AG04450 (cell line): ENCODE results near the gene KCNIP1. TPM values are rescaled to one million over a fixed set of nuclear protein-coding genes. Genes with fewer than 3 reads are reported as not detected.
A peak's percentile ranks its signal among the peaks of the same experiment; 100 is the strongest.

Source experiments
- CTCF ChIA-PET: fragments of 300-600, 350-600 bp; formaldehyde crosslinking; extraction: SDS; loops from one replicate; lab custom pipeline; 2022; ENCODE audit warnings: antibody characterized with exemption, inconsistent platforms; lab: Charles Lee
- POLR2A ChIA-PET: fragments of 350-600 bp; formaldehyde crosslinking; extraction: SDS; loops from one replicate; lab custom pipeline; 2021; ENCODE audit warnings: antibody characterized with exemption, inconsistent platforms; lab: Yijun Ruan, JAX
- DNase-seq: peaks from one replicate; pipeline ENCODE4 v3.0.0-alpha.2; 2011; ENCODE audit warnings: low read depth, low spot score
- H3K27ac ChIP-seq: one replicate; pipeline ENCODE4 v1.5.1; 2012; ENCODE audit warnings: low read depth, low read length, control low read depth
- H3K27me3 ChIP-seq: one replicate; pipeline ENCODE4 v1.6.0; 2012; ENCODE audit warnings: low read length; ENCODE audit not compliant: control insufficient read depth, insufficient read depth
- H3K4me3 ChIP-seq: 2 replicates; pipeline ENCODE4 v1.5.1; 2011; ENCODE audit warnings: mild to moderate bottlenecking, low read depth, low read length, control low read depth
- H3K9me3 ChIP-seq: 2 replicates; pipeline ENCODE4 v1.5.1; 2012; ENCODE audit warnings: low read length; ENCODE audit not compliant: control insufficient read depth, insufficient read depth
- polyA plus RNA-seq: library from polyadenylated mRNA; depleted of rRNA; stranded (reverse); fragments of >200 nt; gene quantifications from 2 replicates; pipeline ENCODE4 v1.2.3, GENCODE V29; 2011
- TF ChIP-seq, protein P1 (sequence below): IDR thresholded peaks from 2 replicates; pipeline ENCODE4 v1.5.1; 2011; ENCODE audit warnings: low read depth, low read length, control low read depth, inconsistent platforms

The KCNIP1 gene
- polyA plus RNA-seq, 1 experiment = not detected

DNA sequence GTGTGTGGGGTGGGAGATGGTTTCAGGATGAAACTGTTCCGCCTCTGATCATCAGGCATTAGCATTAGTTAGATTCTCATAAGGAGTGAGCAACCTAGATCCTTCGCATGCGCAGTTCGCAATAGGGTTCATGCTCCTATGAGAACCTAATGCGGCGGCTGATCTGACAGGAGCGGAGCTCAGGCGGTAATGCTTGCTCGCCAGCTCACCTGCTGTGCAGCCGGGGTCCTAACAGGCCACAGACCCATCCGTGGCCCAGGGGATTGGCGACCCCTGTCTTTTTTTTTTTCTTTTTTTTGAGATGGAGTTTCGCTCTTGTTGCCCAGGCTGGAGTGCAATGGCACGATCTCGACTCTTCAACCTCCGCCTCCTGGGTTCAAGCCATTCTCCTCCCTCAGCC lies 119.1 kb downstream of the KCNIP1 start:
- DNase-seq = no peak
- TF ChIP-seq, protein P1, sequence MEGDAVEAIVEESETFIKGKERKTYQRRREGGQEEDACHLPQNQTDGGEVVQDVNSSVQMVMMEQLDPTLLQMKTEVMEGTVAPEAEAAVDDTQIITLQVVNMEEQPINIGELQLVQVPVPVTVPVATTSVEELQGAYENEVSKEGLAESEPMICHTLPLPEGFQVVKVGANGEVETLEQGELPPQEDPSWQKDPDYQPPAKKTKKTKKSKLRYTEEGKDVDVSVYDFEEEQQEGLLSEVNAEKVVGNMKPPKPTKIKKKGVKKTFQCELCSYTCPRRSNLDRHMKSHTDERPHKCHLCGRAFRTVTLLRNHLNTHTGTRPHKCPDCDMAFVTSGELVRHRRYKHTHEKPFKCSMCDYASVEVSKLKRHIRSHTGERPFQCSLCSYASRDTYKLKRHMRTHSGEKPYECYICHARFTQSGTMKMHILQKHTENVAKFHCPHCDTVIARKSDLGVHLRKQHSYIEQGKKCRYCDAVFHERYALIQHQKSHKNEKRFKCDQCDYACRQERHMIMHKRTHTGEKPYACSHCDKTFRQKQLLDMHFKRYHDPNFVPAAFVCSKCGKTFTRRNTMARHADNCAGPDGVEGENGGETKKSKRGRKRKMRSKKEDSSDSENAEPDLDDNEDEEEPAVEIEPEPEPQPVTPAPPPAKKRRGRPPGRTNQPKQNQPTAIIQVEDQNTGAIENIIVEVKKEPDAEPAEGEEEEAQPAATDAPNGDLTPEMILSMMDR = no peak
- H3K27me3 ChIP-seq = no peaks in the 10 kb centered on the region
- H3K27ac ChIP-seq = no peak overlapping the region
- no peak overlapping the region for H3K4me3 ChIP-seq
- H3K9me3 ChIP-seq = no peaks in the 10 kb centered on the region
- ChIA-PET POLR2A (no interaction called here), CTCF (interaction anchor here (0.7 to 11.4 kb wide), 4 partner anchors 9 to 523 kb away, joined by 3 to 135 read pairs (median 6); no protein-coding TSS in a partner anchor)

DNA sequence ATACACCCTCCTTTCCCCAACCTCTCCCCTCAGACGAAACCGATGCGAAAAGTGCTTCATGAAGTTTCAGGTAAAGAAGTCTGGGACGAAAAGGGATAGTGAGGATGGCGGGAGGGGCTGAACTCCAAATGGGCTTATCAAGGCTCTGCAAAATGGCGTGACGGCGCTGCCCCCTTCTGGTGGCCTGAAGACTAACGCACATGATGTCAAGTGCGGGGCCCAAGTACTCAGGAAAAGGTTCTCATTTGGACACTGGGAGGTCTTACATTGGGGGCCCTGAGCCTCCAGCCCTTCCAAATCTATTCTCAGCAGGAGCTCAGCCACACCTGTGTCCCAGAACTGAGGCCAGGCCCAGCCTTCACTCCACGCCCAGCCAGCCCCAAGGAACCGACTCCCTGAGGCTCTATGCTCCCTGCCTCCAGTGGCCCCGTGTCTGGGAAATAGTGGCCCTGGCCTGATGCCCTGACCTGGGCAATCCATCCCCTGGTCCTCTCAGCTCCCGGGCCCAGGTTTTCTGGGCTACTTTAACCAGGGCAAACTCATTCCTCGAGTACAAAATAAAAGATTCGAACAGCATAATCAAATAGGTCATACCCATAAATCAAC lies 119.9 kb downstream of the KCNIP1 start:
- no peak overlapping the region for H3K27ac ChIP-seq
- ChIA-PET CTCF (interaction anchor here (0.7 to 11.4 kb wide), 16 partner anchors 8 to 524 kb away, joined by 3 to 135 read pairs (median 4); no protein-coding TSS in a partner anchor), POLR2A (no interaction called here)
- TF ChIP-seq, protein P1 = peak; percentile 72
- H3K9me3 ChIP-seq = no peaks in the 10 kb centered on the region
- peak; percentile 13 for DNase-seq
- H3K27me3 ChIP-seq = no peaks in the 10 kb centered on the region
- no peak overlapping the region for H3K4me3 ChIP-seq

DNA sequence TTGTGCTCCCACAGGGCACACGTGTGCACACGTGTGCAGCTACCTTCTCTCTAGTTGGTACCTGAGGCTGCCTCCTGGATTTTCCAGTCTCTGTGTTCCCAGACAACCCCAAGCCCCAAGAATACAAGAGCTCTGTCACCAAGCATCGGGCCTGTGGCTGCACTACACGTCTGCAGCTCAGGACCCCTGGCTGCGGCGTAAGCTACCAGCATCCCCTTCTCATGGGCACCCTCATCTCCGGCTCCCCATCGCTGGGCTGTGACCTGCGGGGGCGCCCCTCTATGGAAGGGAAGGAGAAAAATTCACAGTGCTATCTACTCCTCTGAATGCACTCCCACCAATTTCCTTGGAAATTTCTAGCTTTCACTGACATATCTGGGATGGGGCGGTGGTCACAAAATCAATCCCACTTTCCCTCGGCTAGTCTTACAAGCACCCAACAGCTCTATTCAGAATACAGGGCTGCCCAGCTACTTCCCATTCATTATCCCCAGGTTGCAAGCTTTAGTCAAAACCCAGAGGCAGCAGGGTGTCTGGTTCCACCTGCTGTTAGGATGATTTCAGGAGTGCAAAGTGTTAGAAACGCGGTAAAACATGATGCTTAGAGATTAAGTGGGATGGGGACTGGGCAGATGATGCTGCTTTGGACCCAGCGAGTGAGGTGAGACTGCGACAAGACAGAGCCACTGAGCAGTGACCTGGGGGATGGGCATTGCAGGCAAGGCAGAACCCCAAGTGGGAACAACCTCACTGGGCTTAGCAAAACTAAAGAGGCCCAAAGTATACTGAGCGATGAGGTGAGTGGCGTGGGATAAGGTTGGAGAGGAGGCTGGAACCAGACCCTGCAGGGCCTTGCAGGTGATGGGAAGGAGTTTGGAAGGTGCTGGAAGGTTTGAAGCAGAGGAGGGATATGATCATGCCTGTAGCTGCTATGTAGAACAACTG lies 121.7 kb downstream of the KCNIP1 start:
- no peak overlapping the region for H3K4me3 ChIP-seq
- TF ChIP-seq, protein P1 = no peak
- H3K27ac ChIP-seq = no peak overlapping the region
- no peaks in the 10 kb centered on the region for H3K27me3 ChIP-seq
- POLR2A ChIA-PET = no interaction called here
- CTCF ChIA-PET = interaction anchor here (0.7 to 11.4 kb wide), 8 partner anchors 8 to 400 kb away, joined by 3 to 135 read pairs (median 4); no protein-coding TSS in a partner anchor
- no peak for DNase-seq
- H3K9me3 ChIP-seq = no peaks in the 10 kb centered on the region

DNA sequence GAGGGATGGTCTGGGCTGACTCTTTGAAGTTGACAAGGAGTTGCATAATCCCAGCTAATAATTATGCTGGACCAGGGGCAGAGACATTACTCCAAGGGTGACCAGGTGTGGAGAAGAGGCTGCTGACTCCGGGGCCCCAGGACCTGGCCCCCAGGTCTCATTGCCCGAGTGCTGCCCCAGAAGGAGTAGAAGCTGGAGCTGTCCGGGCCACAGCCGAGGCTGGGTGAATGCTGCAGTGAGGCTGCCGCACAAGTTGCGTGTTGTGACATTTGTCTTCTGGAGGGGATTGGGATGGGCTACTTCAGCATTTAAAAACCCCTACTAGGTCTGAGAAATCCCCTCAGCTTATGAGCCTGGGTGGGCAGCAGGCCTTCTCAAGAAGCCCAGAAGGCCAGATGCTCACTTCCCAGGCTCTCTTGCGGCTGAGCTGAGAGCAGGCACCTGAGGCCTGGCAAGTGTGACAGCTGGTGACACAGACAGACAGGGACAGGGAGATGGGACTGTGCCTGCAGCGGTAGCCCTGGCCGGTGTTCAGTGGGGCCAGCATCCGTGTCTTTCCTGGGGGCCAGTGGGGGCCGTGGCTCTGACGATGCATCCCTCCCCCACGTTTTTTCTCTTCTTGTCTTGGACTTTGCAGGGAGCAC lies 122.8 kb downstream of the KCNIP1 start:
- ChIA-PET CTCF (interaction anchor here (0.7 to 11.4 kb wide), 2 partner anchors 188 to 193 kb away, joined by 3 to 135 read pairs; no protein-coding TSS in a partner anchor), POLR2A (no interaction called here)
- TF ChIP-seq, protein P1 = no peak
- H3K27me3 ChIP-seq = no peaks in the 10 kb centered on the region
- no peaks in the 10 kb centered on the region for H3K9me3 ChIP-seq
- no peak overlapping the region for H3K27ac ChIP-seq
- H3K4me3 ChIP-seq = no peak overlapping the region
- no peak for DNase-seq
